GM19395 (cell line): ENCODE data around the gene CCDC150.
"Not testable (repeated sequence)": the region's sequence is repeated elsewhere in the genome, so short reads cannot be mapped to it uniquely, and the experiment has no call there.

Source experiments
- ATAC-seq: cut with Tn5 transposase; IDR thresholded peaks from one replicate; pipeline ENCODE4 v1.9.1; 2021; ENCODE audit warnings: mild to moderate bottlenecking, moderate library complexity; ENCODE audit not compliant: unreplicated experiment

CCDC150 gene

GRCh38 chr2:196630531-196630930 lies 9.0 kb upstream of the CCDC150 start:
- ATAC-seq: no peak

GRCh38 chr2:196635156-196635555 lies 4.4 kb upstream of the CCDC150 start:
- ATAC-seq: no peak

GRCh38 chr2:196638765-196639164 lies 750 bp upstream of the CCDC150 start:
- ATAC-seq: no peak

GRCh38 chr2:196640031-196640548 lies 575 bp downstream of the CCDC150 start:
- peak; percentile 6 for ATAC-seq

- ATAC-seq: no peak
Observed at GRCh38 chr2:196649202-196649601, 9.7 kb downstream of the CCDC150 start.

- ATAC-seq: no peak
Observed at GRCh38 chr2:196651387-196652094, 12.0 kb downstream of the CCDC150 start.

GRCh38 chr2:196652869-196653268 lies 13.4 kb downstream of the CCDC150 start:
- no peak for ATAC-seq

GRCh38 chr2:196653843-196654242 lies 14.3 kb downstream of the CCDC150 start:
- no peak for ATAC-seq

- ATAC-seq: no peak
Observed at GRCh38 chr2:196655761-196656160, 16.2 kb downstream of the CCDC150 start.

- no peak for ATAC-seq
Observed at GRCh38 chr2:196657333-196657732, 17.8 kb downstream of the CCDC150 start.

GRCh38 chr2:196659844-196660243 lies 20.3 kb downstream of the CCDC150 start:
- no peak for ATAC-seq

- ATAC-seq: no peak
Observed at GRCh38 chr2:196660244-196660643, 20.7 kb downstream of the CCDC150 start.

GRCh38 chr2:196670342-196670741 lies 30.8 kb downstream of the CCDC150 start:
- ATAC-seq: no peak

- no peak for ATAC-seq
Observed at GRCh38 chr2:196675963-196676362, 36.4 kb downstream of the CCDC150 start.

- no peak for ATAC-seq
Observed at GRCh38 chr2:196677404-196677803, 37.9 kb downstream of the CCDC150 start.

GRCh38 chr2:196679368-196679767 lies 39.9 kb downstream of the CCDC150 start:
- ATAC-seq: no peak

- ATAC-seq: no peak
Observed at GRCh38 chr2:196681510-196681909, 42.0 kb downstream of the CCDC150 start.

- no peak for ATAC-seq
Observed at GRCh38 chr2:196685792-196686191, 46.3 kb downstream of the CCDC150 start.

- not testable (repeated sequence) for ATAC-seq
Observed at GRCh38 chr2:196686737-196687136, 47.2 kb downstream of the CCDC150 start.

GRCh38 chr2:196696423-196697079 lies 57.0 kb downstream of the CCDC150 start:
- ATAC-seq: no peak

- no peak for ATAC-seq
Observed at GRCh38 chr2:196697825-196698224, 58.3 kb downstream of the CCDC150 start.

GRCh38 chr2:196702641-196703040 lies 63.1 kb downstream of the CCDC150 start:
- no peak for ATAC-seq
